GM13977 (cell line): ENCODE results near the gene HPCA.

ENCODE experiments used
- DNase-seq: peaks from one replicate; pipeline ENCODE4 v3.0.0; 2012; ENCODE audit warnings: low spot score
- in situ Hi-C: fragments of 300-500 bp; cut with MboI; formaldehyde crosslinking; loops from one replicate; pipeline ENCODE4 v1.12.0; 2022; ENCODE audit warnings: low sequenced_read_pairs, low pct_unique_long_range_greater_than_20kb, mixed read lengths, inconsistent platforms; ENCODE audit not compliant: unreplicated experiment
- TF ChIP-seq, protein P1 (sequence below): IDR thresholded peaks from 2 replicates; pipeline ENCODE4 v1.5.1; 2012; ENCODE audit warnings: mild to moderate bottlenecking, control low read depth; ENCODE audit not compliant: insufficient read depth; ENCODE audit errors: extremely low read depth, missing control alignments

Gene HPCA

DNA sequence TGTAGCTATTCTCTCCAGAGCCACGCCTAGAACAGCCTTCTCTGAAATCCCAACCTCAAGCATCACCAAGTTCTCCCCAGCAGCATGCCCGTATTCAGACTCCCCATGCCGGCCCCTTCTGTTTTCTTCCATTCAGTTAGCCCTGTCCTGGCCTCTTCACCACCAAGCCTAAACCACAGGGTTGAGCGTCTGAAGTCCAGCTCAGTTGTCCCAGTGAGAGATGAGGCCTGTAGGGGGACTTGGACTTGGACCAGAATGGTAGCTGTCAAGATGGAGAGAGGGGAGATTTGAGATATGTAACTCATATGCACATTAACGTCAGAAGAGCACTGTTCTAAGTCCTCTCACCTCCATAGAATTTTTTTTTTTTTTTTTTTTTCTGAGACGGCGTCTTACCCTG is 20.4 kb downstream of the HPCA start:
- DNase-seq = no peak
- in situ Hi-C loops = no loop called here
- TF ChIP-seq, protein P1, sequence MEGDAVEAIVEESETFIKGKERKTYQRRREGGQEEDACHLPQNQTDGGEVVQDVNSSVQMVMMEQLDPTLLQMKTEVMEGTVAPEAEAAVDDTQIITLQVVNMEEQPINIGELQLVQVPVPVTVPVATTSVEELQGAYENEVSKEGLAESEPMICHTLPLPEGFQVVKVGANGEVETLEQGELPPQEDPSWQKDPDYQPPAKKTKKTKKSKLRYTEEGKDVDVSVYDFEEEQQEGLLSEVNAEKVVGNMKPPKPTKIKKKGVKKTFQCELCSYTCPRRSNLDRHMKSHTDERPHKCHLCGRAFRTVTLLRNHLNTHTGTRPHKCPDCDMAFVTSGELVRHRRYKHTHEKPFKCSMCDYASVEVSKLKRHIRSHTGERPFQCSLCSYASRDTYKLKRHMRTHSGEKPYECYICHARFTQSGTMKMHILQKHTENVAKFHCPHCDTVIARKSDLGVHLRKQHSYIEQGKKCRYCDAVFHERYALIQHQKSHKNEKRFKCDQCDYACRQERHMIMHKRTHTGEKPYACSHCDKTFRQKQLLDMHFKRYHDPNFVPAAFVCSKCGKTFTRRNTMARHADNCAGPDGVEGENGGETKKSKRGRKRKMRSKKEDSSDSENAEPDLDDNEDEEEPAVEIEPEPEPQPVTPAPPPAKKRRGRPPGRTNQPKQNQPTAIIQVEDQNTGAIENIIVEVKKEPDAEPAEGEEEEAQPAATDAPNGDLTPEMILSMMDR = no peak

DNA sequence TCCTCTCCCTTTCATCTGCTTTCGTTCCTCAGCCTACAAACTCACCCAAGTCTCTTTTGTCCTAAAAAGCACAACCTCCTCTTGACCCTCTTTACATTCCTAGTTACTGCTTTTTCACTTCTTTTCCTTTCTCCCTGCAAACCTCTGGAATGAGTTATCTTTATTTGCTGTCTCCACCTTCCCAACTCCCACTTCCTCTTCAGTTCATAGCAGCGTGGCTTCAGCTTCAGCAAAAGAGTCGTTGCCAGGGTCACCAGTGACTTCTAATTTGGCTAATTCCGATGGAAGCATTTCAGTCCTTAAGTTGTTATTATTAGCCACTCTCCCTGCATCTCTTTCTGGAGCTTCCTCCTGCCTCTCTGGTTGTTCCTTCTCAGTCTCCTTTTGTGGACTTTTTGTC is 21.1 kb downstream of the HPCA start:
- TF ChIP-seq, protein P1 = no peak
- peak; percentile 2 for DNase-seq
- in situ Hi-C loops = no loop called here

DNA sequence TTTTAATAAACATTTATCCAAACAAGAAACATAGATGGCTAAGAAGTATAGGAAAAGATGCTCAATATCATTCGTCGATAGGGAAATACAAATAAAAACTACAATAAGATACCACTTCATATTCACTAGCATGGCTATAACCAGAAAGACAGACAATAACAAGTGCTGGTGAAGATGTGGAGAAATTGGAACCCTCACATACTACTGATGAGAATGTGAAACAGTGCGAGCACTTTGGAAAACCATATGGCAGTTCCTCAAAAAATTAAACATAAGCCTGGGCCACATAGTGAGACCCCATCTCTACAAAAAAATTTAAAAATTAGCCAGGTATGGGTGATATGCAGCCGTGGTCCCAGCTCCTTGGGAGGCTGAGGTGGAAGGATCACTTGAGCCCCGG is 24.0 kb downstream of the HPCA start:
- DNase-seq = no peak
- in situ Hi-C loops = no loop called here
- TF ChIP-seq, protein P1 = no peak

DNA sequence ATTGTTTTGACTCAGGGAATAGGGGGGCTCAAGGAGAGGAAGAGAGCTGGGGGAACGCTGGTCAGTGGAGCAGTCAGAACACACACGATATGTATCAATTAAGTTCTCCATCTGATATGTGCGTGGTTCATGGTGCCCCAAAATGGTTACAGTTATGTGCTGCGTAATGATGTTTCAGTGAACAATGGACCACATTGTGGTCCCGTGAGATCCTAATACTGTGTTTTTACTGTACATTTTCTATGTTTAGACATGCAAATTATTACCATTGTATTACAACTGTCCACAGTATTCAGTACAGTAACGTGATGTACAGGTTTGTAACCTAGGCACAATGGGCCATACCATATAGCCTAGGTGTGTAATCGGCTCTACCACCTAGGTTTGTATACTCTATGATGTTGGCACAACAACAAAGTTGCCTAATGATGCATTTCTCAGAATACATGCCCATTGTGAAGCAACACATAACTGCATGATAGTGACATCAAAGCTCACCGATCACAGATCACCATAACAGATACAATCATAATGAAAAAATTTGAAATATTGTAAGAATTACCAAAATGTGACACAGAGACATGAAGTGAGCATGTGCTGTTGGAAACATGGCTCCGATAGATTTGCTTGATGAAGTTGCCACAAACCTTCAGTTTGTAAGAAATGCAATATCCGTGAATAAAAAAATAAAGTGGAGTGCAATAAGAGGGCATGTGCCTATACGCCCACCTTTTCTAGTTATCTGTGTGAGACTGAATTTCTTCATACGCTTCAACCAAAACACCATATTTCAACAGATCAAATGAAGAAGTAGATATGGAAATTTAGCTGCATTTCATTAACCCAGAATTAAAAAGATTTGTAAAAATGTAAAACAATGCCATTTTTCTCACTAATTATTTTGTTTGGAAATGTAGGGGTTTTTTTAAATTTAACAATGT is 29.7 kb downstream of the HPCA start:
- in situ Hi-C loops = no loop called here
- no peak for DNase-seq
- TF ChIP-seq, protein P1 = no peak

DNA sequence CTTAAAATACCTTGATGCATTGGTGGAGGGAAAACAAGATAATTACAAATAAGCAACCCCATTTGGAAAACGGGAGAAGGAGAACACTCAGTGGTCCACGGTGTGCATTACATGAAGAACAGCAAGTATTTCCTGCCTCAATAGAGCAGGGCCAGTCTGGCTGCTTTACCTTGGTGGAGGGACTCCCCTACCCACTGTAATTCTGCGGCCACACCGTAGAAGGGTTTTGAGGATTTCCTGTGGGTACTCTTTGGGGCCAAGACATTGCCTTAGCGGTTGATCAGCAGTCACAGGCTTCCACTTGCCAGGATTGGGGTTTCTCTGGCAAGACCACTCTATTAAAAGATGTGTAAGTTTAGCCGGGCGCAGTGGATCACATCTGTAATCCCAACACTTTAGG is 31.2 kb downstream of the HPCA start:
- no peak for DNase-seq
- TF ChIP-seq, protein P1 = no peak
- in situ Hi-C loops = no loop called here

DNA sequence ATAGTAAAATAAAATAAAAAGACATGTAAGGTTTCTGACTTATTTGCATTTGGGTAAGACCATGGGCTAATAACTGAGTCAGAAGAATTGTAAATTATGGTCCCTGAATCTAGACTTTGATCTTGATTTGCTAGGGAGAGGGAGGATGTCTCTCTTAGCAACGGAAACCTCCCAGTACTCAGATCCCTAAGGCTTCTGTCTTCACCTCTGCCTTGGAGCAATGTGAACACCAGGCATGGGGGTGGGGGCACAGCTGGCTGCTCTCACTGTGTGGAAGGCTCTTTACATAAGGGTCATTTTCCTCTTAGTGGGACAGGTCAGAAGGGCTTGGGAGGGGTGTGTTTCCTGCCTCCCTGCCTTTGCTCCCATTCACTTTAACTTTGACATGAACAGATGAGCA is 31.9 kb downstream of the HPCA start:
- no peak for DNase-seq
- TF ChIP-seq, protein P1 = no peak
- in situ Hi-C loops = no loop called here
